Activated CD4-positive, alpha-beta T cell treated with anti-CD3 and anti-CD28 coated beads for 36 hours (primary cell): ENCODE results near the gene CREB3L4. TPM values are rescaled to one million over a fixed set of nuclear protein-coding genes. Genes with fewer than 3 reads are reported as not detected.
"Not testable (repeated sequence)": the region's sequence is repeated elsewhere in the genome, so short reads cannot be mapped to it uniquely, and the experiment has no call there.

Experiments used
- ATAC-seq: fragments of 200-7000 bp; cut with Tn5 transposase; one replicate; pipeline ENCODE4 v1.10.0; 2021; ENCODE audit warnings: mild to moderate bottlenecking, moderate library complexity
- CTCF ChIA-PET: fragments of 350-600 bp; sonication (Branson Sonifier 250); formaldehyde crosslinking; loops from one replicate; lab custom pipeline; 2021; ENCODE audit warnings: antibody characterized with exemption; lab: Charles Lee
- POLR2A ChIA-PET: fragments of 350-600 bp; sonication (Branson Sonifier 250); formaldehyde crosslinking; loops from one replicate; lab custom pipeline; 2021; ENCODE audit warnings: antibody characterized with exemption, inconsistent platforms; lab: Charles Lee
- DNase-seq: peaks from one replicate; pipeline ENCODE4 v3.0.0-alpha.2; 2020
- H3K27ac Mint-ChIP-seq: one replicate; pipeline ENCODE4 v1.8.0; 2021; ENCODE audit warnings: mixed read lengths
- H3K27me3 Mint-ChIP-seq: one replicate; pipeline ENCODE4 v1.8.0; 2021; ENCODE audit warnings: mixed read lengths
- H3K36me3 Mint-ChIP-seq: one replicate; pipeline ENCODE4 v1.8.0; 2021; ENCODE audit warnings: low read depth, mixed read lengths
- H3K4me1 Mint-ChIP-seq: one replicate; pipeline ENCODE4 v1.8.0; 2021; ENCODE audit warnings: mixed read lengths
- H3K4me3 Mint-ChIP-seq: one replicate; pipeline ENCODE4 v1.8.0; 2021; ENCODE audit warnings: mild to moderate bottlenecking, moderate library complexity, mixed read lengths
- H3K9me3 Mint-ChIP-seq: one replicate; pipeline ENCODE4 v1.8.0; 2021; ENCODE audit warnings: low read depth, mixed read lengths
- intact Hi-C, 2 experiments: fragments of 100-400 bp; cut with DNase I in 1 of 2; cut with micrococcal nuclease in 1 of 2; formaldehyde crosslinking; loops; one replicate each; pipeline versions ENCODE4 v1.14.2 to v1.15.1; 2022 to 2024; cut with DNase I, micrococcal nuclease
- total RNA-seq, 2 experiments: library from RNA; stranded (reverse); gene quantifications; one replicate each; pipeline ENCODE4 v1.2.3, GENCODE V29; 2021

CREB3L4 gene
- total RNA-seq, 2 experiments from 2014 or later = 8.5 to 9.1 TPM

- DNase-seq = no peak
- H3K4me3 Mint-ChIP-seq = no peak overlapping the region
Observed at GRCh38 chr1:153970346-153970745, 2.6 kb downstream of the CREB3L4 start.

DNA sequence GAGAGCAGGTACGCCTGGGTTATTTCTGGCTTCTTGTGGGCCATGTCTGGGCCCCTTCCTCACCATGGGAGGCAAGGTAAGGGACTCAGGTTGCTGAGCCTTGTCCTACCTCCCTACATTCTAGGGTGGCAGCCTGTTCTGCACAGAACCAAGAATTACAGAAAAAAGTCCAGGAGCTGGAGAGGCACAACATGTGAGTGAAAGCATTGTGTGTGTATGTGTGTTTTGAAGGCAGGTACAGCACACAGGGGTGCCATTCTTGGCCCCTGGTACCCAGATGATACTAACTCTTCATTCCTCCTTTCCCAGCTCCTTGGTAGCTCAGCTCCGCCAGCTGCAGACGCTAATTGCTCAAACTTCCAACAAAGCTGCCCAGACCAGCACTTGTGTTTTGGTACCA is 5.4 kb downstream of the CREB3L4 start:
- Mint-ChIP-seq H3K27me3 (no peaks in the 10 kb centered on the region), H3K4me3 (no peak overlapping the region), H3K36me3 (peaks cover 39% of the 10 kb centered on the region), H3K27ac (peak overlapping the region; percentile 15), H3K4me1 (peaks cover 39% of the 10 kb centered on the region), H3K9me3 (no peaks in the 10 kb centered on the region)
- intact Hi-C loops = no loop called here
- POLR2A ChIA-PET = interaction anchor here (2.1 kb wide), 1 partner anchor 10 kb away, joined by 7 read pairs; the partner anchor contains the start of gene SLC39A1
- ATAC-seq = no peak
- CTCF ChIA-PET = interaction anchor here (0.5 to 6.7 kb wide), 5 partner anchors 8 to 405 kb away, joined by 3 to 66 read pairs (median 4); partner anchors contain the start of genes RAB13, RPS27 and SLC39A1
- no peak for DNase-seq

More at GRCh38 chr1:153970346-153970745, 2.6 kb downstream of the CREB3L4 start:
- Mint-ChIP-seq H3K27me3 (no peaks in the 10 kb centered on the region), H3K4me1 (peaks cover 38% of the 10 kb centered on the region), H3K36me3 (peaks cover 26% of the 10 kb centered on the region), H3K27ac (no peak overlapping the region), H3K9me3 (no peaks in the 10 kb centered on the region)
- intact Hi-C loops = no loop called here
- ChIA-PET POLR2A (no interaction called here), CTCF (interaction anchor here (1.1 kb wide), 1 partner anchor 311 kb away, joined by 3 read pairs; no protein-coding TSS in a partner anchor)
- no peak for ATAC-seq

GRCh38 chr1:153973525-153973924 is 5.8 kb downstream of the CREB3L4 start:
- no peak overlapping the region for H3K4me3 Mint-ChIP-seq
- CTCF ChIA-PET = interaction anchor here (0.5 to 6.7 kb wide), 4 partner anchors 10 to 406 kb away, joined by 4 to 66 read pairs (median 15); partner anchors contain the start of genes RAB13, RPS27 and SLC39A1
- no peaks in the 10 kb centered on the region for H3K9me3 Mint-ChIP-seq
- no peaks in the 10 kb centered on the region for H3K27me3 Mint-ChIP-seq
- H3K4me1 Mint-ChIP-seq = peaks cover 39% of the 10 kb centered on the region
- intact Hi-C loops = no loop called here
- no peak for ATAC-seq
- peaks cover 39% of the 10 kb centered on the region for H3K36me3 Mint-ChIP-seq
- POLR2A ChIA-PET = interaction anchor here (2.1 kb wide), 1 partner anchor 11 kb away, joined by 7 read pairs; the partner anchor contains the start of gene SLC39A1
- no peak for DNase-seq
- H3K27ac Mint-ChIP-seq = peak overlapping the region; percentile 1

GRCh38 chr1:153976819-153977249 is 9.1 kb downstream of the CREB3L4 start:
- no peak for DNase-seq
- Mint-ChIP-seq H3K27ac (peak overlapping the region; percentile 97), H3K9me3 (no peaks in the 10 kb centered on the region), H3K36me3 (peaks cover 42% of the 10 kb centered on the region), H3K27me3 (no peaks in the 10 kb centered on the region), H3K4me3 (peak overlapping the region; percentile 97), H3K4me1 (peaks cover 40% of the 10 kb centered on the region)
- peak; percentile 6 for ATAC-seq
- ChIA-PET CTCF (interaction anchor here (0.6 to 6.7 kb wide), 6 partner anchors 10 to 255 kb away, joined by 3 to 66 read pairs (median 16); partner anchors contain the start of genes CREB3L4, CRTC2, RAB13 and RPS27), POLR2A (interaction anchor here (0.6 to 4.2 kb wide), 7 partner anchors 10 to 317 kb away, joined by 3 to 49 read pairs (median 8); partner anchors contain the start of genes CREB3L4, CRTC2, RAB13 and RPS27)
- intact Hi-C loops = loop anchor here (1.0 to 5.0 kb wide), 10 partner anchors 9 to 343 kb away; partner anchors contain the start of genes CREB3L4 (in 2 of the 2), CRTC2 (in 2 of the 2), CHTOP (in 1 of the 2) and INTS3 (in 1 of the 2)

DNA sequence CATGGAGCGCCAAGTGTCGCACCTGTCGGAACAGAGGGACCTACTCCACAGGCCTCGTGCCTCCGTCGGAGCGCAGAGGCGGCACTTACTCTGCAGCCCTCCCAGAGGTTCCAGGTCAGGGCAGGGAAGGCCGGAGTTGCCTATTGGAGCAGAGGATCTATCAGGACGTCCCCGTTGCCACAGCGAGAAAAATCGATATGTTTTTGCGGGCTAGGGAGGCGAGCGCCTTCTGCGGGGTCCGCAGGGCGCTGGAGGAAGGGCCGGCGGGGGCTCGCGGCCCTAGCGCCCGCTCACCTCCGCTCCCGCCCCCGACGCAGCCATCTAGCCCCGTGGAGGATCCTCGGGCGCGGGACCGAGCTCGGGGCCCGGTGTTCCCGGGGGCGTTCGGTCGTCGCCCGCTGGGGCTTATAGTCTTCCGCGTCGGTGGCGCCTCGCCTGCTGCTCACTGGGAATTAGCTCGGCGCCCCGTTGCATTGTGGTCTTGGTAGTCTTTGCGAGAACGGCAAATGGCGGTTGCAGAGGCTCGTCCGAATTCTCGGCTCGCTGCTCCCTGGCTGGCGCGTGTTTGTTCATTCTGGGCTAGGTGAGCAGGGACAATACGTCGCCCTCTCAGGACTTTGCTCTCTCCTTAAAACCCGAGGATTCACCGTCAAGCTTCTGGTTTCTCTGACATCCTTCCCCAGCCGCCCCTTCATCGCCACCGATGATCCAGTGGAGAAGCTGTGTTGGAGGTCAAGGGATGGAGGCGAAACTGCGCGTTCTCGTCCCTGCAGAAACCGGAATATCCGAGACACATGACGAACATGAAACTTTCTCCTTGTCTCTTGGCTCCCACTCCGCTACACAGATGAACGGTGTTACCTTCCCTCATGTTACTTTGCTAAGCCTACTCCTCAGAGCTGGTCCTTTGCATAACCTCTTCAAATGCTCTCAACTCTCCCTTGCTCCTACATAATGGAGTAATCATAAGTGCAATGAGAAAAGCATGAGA is 9.8 kb downstream of the CREB3L4 start, which contains the start of gene JTB:
Gene JTB, minus strand, starts transcription at position 425 of the 991 bp plus-strand sequence. Its CDS starts 422 bp downstream, at position 3.
- intact Hi-C loops = loop anchor here (1.0 to 5.0 kb wide), 10 partner anchors 9 to 343 kb away; partner anchors contain the start of genes CREB3L4 (in 2 of the 2), CRTC2 (in 2 of the 2), CHTOP (in 1 of the 2) and INTS3 (in 1 of the 2)
- ChIA-PET POLR2A (interaction anchor here (0.6 to 4.2 kb wide), 12 partner anchors 9 to 318 kb away, joined by 3 to 49 read pairs (median 4); partner anchors contain the start of genes CREB3L4, CRTC2, RAB13 and RPS27), CTCF (interaction anchor here (0.6 to 6.7 kb wide), 14 partner anchors 11 to 385 kb away, joined by 3 to 66 read pairs (median 4); partner anchors contain the start of genes CREB3L4, CRTC2, RAB13 and RPS27)
- Mint-ChIP-seq H3K27ac (peak within 1 kb of the TSS; percentile 97), H3K4me1 (peaks cover 33% of the 10 kb centered on the region), H3K4me3 (peak within 1 kb of the TSS; percentile 97), H3K9me3 (no peaks in the 10 kb centered on the region), H3K27me3 (no peaks in the 10 kb centered on the region), H3K36me3 (peaks cover 41% of the 10 kb centered on the region)
- peak; percentile 94 for DNase-seq
- ATAC-seq = peak; percentile 95

DNA sequence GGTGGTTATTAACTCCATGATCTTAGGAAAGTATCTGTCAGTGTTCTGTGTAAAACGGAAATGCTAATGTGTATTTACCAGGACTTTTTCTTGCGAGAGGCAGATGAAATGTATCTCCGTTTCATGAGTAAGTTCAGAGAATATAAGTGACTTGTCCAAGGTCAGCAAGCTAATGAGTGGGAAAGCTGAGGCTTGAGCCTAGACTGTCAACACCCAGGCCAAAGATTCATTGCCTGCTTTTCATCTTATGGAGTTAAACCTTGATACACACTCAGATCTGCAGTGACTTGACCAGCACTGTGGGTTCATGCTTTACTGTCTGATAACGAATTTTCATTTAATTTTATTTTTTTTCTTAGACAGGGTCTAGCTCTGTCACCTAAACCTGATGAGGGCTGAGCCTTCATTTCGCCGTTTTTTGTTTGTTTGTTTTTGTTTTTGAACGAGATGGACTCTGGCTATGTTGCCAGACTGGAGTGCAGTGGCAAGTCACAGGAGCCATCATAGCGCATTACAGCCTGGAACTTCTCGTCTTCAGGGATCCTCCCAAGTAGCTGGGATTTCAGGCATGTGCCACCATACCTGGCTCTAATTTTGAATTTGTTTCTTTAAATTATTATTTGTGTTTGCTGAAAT is 10.7 kb downstream of the CREB3L4 start:
- H3K36me3 Mint-ChIP-seq = peaks cover 34% of the 10 kb centered on the region
- no peaks in the 10 kb centered on the region for H3K9me3 Mint-ChIP-seq
- DNase-seq (no peak), ATAC-seq (no peak)
- H3K4me1 Mint-ChIP-seq = peaks cover 29% of the 10 kb centered on the region
- intact Hi-C loops = loop anchor here in 1 of 2 experiments (5.0 kb wide), 1 partner anchor 251 kb away; the partner anchor contains the start of gene INTS3
- H3K27me3 Mint-ChIP-seq = no peaks in the 10 kb centered on the region
- POLR2A ChIA-PET = interaction anchor here (0.6 to 4.2 kb wide), 10 partner anchors 8 to 437 kb away, joined by 3 to 49 read pairs (median 4); partner anchors contain the start of genes CREB3L4, CRTC2, RAB13 and RPS27
- peak overlapping the region; percentile 96 for H3K27ac Mint-ChIP-seq
- H3K4me3 Mint-ChIP-seq = peak overlapping the region; percentile 97
- CTCF ChIA-PET = interaction anchor here (0.6 to 6.7 kb wide), 13 partner anchors 10 to 384 kb away, joined by 3 to 66 read pairs (median 4); partner anchors contain the start of genes CREB3L4, RAB13, RPS27 and SLC27A3

DNA sequence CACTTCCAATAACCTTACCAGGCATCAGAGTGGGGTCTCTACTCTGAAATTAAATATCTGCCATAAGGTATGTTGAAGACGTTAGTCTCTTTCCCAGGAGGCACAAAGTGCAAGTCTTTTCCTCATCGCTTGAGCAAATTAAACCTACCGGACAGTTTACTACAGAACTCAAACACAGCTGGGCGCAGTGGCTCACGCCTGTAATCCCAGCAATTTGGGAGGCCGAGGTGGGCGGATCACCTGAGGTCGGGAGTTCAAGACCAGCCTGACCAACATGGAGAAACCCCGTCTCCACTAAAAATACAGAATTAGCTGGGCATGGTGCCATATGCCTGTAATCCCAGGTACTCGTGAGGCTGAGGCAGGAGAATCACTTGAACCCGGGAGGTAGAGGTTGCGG is 11.4 kb downstream of the CREB3L4 start:
- POLR2A ChIA-PET = interaction anchor here (0.6 to 4.2 kb wide), 3 partner anchors 12 to 436 kb away, joined by 4 to 49 read pairs (median 25); partner anchors contain the start of genes CREB3L4 and RPS27
- not testable (repeated sequence) for ATAC-seq, H3K27me3 Mint-ChIP-seq, DNase-seq, H3K9me3 Mint-ChIP-seq
- peak overlapping the region; percentile 69 for H3K27ac Mint-ChIP-seq
- H3K4me3 Mint-ChIP-seq = peak overlapping the region; percentile 97
- H3K4me1 Mint-ChIP-seq = peaks cover 29% of the 10 kb centered on the region
- H3K36me3 Mint-ChIP-seq = peaks cover 33% of the 10 kb centered on the region
- intact Hi-C loops = loop anchor here in 1 of 2 experiments (5.0 kb wide), 1 partner anchor 252 kb away; the partner anchor contains the start of gene INTS3
- CTCF ChIA-PET = interaction anchor here (0.7 to 6.7 kb wide), 8 partner anchors 9 to 204 kb away, joined by 3 to 66 read pairs (median 4); partner anchors contain the start of genes CREB3L4, RAB13, RPS27 and SLC27A3

DNA sequence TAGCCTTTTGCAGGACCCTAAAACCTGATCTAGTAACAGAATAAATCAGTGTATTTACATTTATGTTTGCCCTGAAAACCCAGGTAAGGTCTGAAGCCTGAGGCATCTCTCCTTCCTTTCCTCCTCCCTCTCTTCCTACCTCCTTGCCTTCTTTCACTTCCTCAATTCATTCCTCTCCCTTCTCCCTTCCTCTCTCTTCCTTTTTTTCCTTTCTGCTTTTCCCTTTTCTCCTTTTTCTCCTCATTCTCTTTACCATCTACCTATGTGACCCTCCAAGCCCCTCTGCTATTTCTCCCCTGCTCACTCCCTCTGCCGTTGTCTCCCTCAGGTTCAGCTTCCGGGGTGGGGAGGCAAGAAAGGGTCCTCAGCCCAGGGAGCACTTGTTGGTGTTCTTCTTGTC is 14.0 kb downstream of the CREB3L4 start:
- POLR2A ChIA-PET, ATAC-seq, H3K36me3 Mint-ChIP-seq, DNase-seq, CTCF ChIA-PET, H3K9me3 Mint-ChIP-seq, H3K27ac Mint-ChIP-seq, H3K4me3 Mint-ChIP-seq, H3K27me3 Mint-ChIP-seq, intact Hi-C loops: not testable (repeated sequence)
- H3K4me1 Mint-ChIP-seq = peaks cover 32% of the 10 kb centered on the region

DNA sequence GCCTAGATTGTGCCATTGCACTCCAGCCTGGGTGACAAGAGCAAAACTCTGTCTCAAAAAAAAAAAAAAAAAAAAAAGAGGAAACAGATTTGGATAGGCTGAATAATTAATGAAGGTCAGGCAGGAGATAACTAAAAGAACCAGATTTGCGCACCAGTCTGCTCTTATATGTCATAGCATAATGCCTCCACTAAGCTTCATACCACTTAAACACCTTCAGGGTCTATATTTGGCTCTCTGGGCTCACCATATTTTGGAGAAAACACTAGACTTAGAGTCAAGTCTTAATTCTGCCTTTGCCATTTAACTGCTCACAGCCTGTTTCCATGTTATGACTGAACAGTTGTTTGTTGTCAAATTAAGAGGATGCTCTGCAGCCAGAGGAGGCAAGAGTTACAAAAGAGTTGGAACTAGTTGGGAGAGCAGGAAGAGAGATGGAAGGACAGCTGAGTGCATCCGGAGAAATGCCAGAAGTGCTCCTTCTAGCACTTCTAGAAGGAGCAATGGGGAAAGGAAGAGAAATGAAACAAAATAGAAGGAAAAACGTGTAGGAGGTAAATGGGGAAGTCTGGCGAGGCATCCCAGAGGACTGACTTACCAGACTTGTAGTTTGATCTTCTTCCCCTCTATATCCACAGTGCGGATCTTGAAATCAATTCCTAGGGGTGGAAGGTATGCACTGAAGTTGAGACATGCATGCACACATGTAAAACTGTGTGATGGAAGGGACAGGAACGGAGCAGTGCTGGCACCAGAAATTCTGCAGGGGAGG is 16.6 kb downstream of the CREB3L4 start:
- Mint-ChIP-seq H3K27ac (peak overlapping the region; percentile 7), H3K4me1 (peaks cover 29% of the 10 kb centered on the region), H3K4me3 (no peak overlapping the region), H3K27me3 (no peaks in the 10 kb centered on the region), H3K36me3 (no peaks in the 10 kb centered on the region), H3K9me3 (no peaks in the 10 kb centered on the region)
- POLR2A ChIA-PET = no interaction called here
- DNase-seq (no peak), ATAC-seq (no peak)
- CTCF ChIA-PET = interaction anchor here (0.6 to 7.7 kb wide), 10 partner anchors 8 to 474 kb away, joined by 3 to 66 read pairs (median 3); partner anchors contain the start of genes CREB3L4 and JTB
- intact Hi-C loops = no loop called here
